ENCODE results near the gene ARID5A.

Gene ARID5A

GRCh38 chr2:96506907-96507240 lies 29.7 kb upstream of the ARID5A start:
- DNase-seq: no peak

GRCh38 chr2:96507957-96508520 lies 28.5 kb upstream of the ARID5A start:
- peak; percentile 70 for DNase-seq

GRCh38 chr2:96508521-96509113 lies 27.9 kb upstream of the ARID5A start:
- no peak for DNase-seq

- peak; percentile 84 for DNase-seq
These were observed 27.3 kb upstream of the ARID5A start for GRCh38 chr2:96509114-96509846.

- DNase-seq: no peak
These were observed 26.7 kb upstream of the ARID5A start for GRCh38 chr2:96509847-96510230.

- DNase-seq: no peak
These were observed 25.5 kb upstream of the ARID5A start for GRCh38 chr2:96510931-96511595.

- DNase-seq: no peak
These were observed 24.7 kb upstream of the ARID5A start for GRCh38 chr2:96511851-96512250.

GRCh38 chr2:96512341-96512740 lies 24.2 kb upstream of the ARID5A start:
- no peak for DNase-seq

GRCh38 chr2:96514521-96514920 lies 22.0 kb upstream of the ARID5A start:
- DNase-seq: no peak

- DNase-seq: no peak
These were observed 19.5 kb upstream of the ARID5A start for GRCh38 chr2:96517079-96517478.

- DNase-seq: no peak
These were observed 16.3 kb upstream of the ARID5A start for GRCh38 chr2:96520231-96520630.

GRCh38 chr2:96520697-96521096 lies 15.9 kb upstream of the ARID5A start:
- DNase-seq: no peak

GRCh38 chr2:96521219-96521618 lies 15.3 kb upstream of the ARID5A start:
- DNase-seq: no peak

- DNase-seq: no peak
These were observed 14.0 kb upstream of the ARID5A start for GRCh38 chr2:96522304-96523203.

- DNase-seq: no peak
These were observed 12.7 kb upstream of the ARID5A start for GRCh38 chr2:96523659-96524481.

GRCh38 chr2:96524482-96525210 lies 11.9 kb upstream of the ARID5A start:
- no peak for DNase-seq

- DNase-seq: no peak
These were observed 11.4 kb upstream of the ARID5A start for GRCh38 chr2:96525211-96525507.

GRCh38 chr2:96526101-96526591 lies 10.4 kb upstream of the ARID5A start:
- no peak for DNase-seq

GRCh38 chr2:96526615-96527285 lies 9.8 kb upstream of the ARID5A start:
- DNase-seq: no peak

GRCh38 chr2:96527286-96528005 lies 9.1 kb upstream of the ARID5A start:
- DNase-seq: peak; percentile 66

Data from left hindlimb (tissue), 1 donor.